Measurements from ENCODE around the gene LACTB. TPM values are rescaled to one million over a fixed set of nuclear protein-coding genes. Genes with fewer than 3 reads are reported as not detected.

The LACTB gene
- total RNA-seq, 4 donors from 2014 or later, result 10.9 to 37.1 (median 12.6) TPM

DNA sequence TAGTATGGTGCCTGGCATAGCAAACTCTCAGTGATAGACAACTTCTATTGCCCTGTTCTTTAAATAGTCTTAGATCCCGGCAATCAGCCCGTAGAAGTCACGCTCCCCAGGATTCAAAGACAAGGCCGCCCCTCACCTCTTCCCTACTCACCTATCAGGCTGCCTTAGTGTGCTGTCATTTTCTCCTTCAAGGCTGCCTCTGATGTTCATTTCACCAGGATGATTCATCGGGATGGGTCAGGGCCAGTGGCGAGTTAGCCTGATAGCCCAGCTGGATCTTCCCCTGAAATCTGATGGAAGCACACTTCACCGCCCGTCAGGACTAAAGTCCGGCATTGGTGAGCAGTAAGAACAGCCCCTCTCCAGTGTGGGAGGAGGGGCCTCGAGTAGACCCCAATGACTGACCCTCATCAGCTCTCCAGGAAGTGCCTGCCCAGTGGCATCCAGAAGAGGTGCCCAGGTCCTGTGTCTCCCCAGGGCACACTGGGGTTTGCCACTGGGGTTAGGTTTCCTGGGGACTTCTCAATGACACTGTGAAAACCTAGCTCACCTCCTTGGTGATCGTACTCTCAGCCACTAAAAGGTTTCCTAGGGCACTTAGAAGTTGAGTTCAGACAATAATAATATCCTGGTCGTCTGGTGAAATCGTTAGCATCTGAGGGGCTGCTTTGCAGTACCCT lies 41.6 kb upstream of the LACTB start:
- H3K4me3 ChIP-seq, result no peak overlapping the region
- DNase-seq, result peak in 1 of 3 donors; percentile 61
- no peaks in the 10 kb centered on the region for H3K36me3 ChIP-seq
- H3K27me3 ChIP-seq, result no peaks in the 10 kb centered on the region
- H3K27ac ChIP-seq, result no peak overlapping the region
- no peaks in the 10 kb centered on the region for H3K9me3 ChIP-seq
- H3K4me1 ChIP-seq, result peaks cover 0 to 10% (median 0%) of the 10 kb centered on the region in 4 donors
- TF ChIP-seq, protein P1, sequence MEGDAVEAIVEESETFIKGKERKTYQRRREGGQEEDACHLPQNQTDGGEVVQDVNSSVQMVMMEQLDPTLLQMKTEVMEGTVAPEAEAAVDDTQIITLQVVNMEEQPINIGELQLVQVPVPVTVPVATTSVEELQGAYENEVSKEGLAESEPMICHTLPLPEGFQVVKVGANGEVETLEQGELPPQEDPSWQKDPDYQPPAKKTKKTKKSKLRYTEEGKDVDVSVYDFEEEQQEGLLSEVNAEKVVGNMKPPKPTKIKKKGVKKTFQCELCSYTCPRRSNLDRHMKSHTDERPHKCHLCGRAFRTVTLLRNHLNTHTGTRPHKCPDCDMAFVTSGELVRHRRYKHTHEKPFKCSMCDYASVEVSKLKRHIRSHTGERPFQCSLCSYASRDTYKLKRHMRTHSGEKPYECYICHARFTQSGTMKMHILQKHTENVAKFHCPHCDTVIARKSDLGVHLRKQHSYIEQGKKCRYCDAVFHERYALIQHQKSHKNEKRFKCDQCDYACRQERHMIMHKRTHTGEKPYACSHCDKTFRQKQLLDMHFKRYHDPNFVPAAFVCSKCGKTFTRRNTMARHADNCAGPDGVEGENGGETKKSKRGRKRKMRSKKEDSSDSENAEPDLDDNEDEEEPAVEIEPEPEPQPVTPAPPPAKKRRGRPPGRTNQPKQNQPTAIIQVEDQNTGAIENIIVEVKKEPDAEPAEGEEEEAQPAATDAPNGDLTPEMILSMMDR (IDR thresholded peaks at IDR 0.05), result no peak
- TF ChIP-seq POLR2A (IDR thresholded peaks at IDR 0.05), result no peak

DNA sequence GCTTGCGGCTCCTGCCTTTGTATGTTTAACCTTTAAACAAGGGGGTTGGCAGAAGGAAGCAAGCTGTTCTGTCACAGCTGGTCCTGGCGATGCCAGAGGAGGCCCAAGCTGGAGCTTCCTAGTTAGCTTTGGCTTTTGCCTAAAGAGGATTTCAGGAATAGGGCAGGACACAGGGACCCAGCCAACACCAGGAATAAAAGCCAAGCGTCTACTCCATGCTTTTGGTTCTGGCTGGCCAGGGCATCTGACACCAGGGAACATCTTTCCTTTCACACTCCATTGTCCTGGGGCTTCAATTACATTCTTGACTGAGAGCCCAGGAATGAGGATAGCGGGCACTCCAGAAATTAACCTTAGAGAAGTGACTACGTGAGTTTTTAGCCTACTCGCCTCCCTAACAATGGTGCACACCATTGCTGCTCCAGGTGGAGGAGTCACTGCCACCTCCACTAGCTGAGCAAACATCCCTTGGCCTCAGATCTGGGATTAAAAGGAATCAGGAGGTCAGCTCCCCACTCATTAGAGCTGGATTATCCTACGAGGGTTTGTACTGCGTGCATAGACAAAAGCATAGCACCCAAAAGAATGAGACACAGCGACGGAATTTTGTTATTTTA lies 40.9 kb upstream of the LACTB start:
- Histone ChIP-seq H3K9me3 (no peaks in the 10 kb centered on the region), H3K4me1 (peaks cover 0 to 10% (median 0%) of the 10 kb centered on the region in 4 donors), H3K27ac (no peak overlapping the region), H3K36me3 (no peaks in the 10 kb centered on the region), H3K4me3 (no peak overlapping the region), H3K27me3 (no peaks in the 10 kb centered on the region)
- no peak for DNase-seq
- TF ChIP-seq, protein P1 (IDR thresholded peaks at IDR 0.05), result no peak
- TF ChIP-seq POLR2A (IDR thresholded peaks at IDR 0.05), result no peak

DNA sequence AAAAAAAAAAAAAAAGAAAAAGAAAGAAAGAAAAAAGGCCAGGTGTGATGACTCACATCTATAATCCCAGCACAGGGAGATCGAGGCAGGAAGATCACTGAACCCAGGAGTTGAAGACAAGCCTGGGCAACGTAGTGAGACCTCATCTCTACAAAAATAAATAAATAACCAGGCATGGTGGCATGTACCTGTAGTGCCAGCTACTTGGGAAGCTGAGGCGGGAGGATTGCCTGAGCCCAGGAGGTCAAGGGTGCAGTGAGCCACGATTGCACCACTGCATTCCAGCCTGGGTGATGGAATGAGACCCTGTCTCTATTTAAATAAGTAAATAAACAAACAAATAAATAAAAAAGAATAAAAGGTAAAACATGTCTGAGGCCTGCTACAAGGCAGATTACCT lies 39.3 kb upstream of the LACTB start:
- Histone ChIP-seq H3K27me3 (no peaks in the 10 kb centered on the region), H3K4me1 (no peaks in the 10 kb centered on the region), H3K9me3 (no peaks in the 10 kb centered on the region), H3K27ac (no peak overlapping the region), H3K4me3 (no peak overlapping the region), H3K36me3 (no peaks in the 10 kb centered on the region)
- TF ChIP-seq POLR2A (IDR thresholded peaks at IDR 0.05), result no peak
- TF ChIP-seq, protein P1 (IDR thresholded peaks at IDR 0.05), result no peak
- DNase-seq, result no peak

DNA sequence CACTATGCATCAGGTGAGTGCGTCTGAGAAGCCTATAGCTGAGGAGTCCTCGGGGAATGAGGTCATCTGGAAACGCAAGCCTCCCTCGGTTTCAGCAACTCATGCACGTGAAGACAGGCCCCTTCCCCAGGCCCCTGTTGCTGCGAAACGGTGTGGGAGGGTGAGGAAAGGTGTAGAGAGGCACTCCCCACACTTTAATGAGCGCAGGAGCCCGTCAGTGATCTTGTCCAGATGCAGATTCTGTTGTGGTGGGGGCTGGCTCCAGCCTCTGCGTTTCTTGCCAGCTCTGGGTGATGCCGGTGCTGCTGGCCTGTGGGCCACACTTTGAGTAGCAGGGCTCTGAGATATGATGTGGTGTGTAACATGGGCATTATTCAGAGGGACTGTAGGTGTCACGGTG lies 38.6 kb upstream of the LACTB start:
- H3K4me1 ChIP-seq, result no peaks in the 10 kb centered on the region
- H3K4me3 ChIP-seq, result no peak overlapping the region
- no peak for DNase-seq
- TF ChIP-seq POLR2A (IDR thresholded peaks at IDR 0.05), result no peak
- TF ChIP-seq, protein P1 (IDR thresholded peaks at IDR 0.05), result no peak
- H3K27me3 ChIP-seq, result no peaks in the 10 kb centered on the region
- H3K27ac ChIP-seq, result peak overlapping the region in 1 of 4 donors; percentile 20
- H3K9me3 ChIP-seq, result no peaks in the 10 kb centered on the region
- H3K36me3 ChIP-seq, result no peaks in the 10 kb centered on the region

DNA sequence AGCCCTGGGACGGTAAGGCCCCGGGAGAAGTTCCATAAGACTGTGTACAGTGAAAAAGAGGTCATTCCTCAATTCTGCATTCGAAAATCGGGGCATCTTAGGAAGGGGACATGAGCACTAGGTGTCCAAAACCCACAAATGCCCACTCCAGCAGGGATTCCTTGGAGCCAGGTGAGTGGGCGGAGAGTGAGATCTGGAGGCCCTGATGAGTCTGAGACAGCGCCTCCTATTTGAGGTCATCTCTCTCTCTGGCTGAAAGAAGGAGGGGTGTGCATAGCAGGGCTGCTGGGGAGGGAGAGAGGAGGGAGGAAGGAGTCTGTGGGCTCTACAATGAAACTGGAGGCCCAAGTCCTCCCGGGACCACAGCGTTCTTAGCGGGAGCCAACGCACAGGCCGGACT lies 38.1 kb upstream of the LACTB start:
- TF ChIP-seq, protein P1 (IDR thresholded peaks at IDR 0.05), result no peak
- TF ChIP-seq POLR2A (IDR thresholded peaks at IDR 0.05), result no peak
- no peaks in the 10 kb centered on the region for H3K27me3 ChIP-seq
- H3K36me3 ChIP-seq, result no peaks in the 10 kb centered on the region
- no peak for DNase-seq
- H3K4me3 ChIP-seq, result no peak overlapping the region
- H3K9me3 ChIP-seq, result no peaks in the 10 kb centered on the region
- H3K4me1 ChIP-seq, result no peaks in the 10 kb centered on the region
- peak overlapping the region in 1 of 4 donors; percentile 20 for H3K27ac ChIP-seq

Measured in Peyer's patch (tissue), 4 donors.